SK-N-SH (cell line): Measurements from ENCODE around the gene B3GALT5. TPM values are rescaled to one million over a fixed set of nuclear protein-coding genes. Genes with fewer than 3 reads are reported as not detected.

Source experiments
- CTCF ChIA-PET: fragments of 300-600, 350-600 bp; formaldehyde crosslinking; extraction: SDS; loops from one replicate; lab custom pipeline; 2021; lab: Yijun Ruan, JAX
- POLR2A ChIA-PET: fragments of 350-600 bp; sonication (Branson Sonifier 250); formaldehyde crosslinking; extraction: SDS; loops from one replicate; lab custom pipeline; 2020; ENCODE audit warnings: antibody characterized with exemption, inconsistent platforms; lab: Yijun Ruan, JAX
- DNase-seq: peaks from one replicate; pipeline ENCODE4 v3.0.0; 2012
- H2AFZ ChIP-seq: fragments of 200-600 bp; sonication (generic); 2 replicates; pipeline ENCODE4 v1.8.1; 2016; ENCODE audit warnings: antibody characterized with exemption, mild to moderate bottlenecking, low read depth
- H3F3A ChIP-seq: fragments of 200-600 bp; sonication (generic); replicated peaks from 2 replicates; pipeline ENCODE3; 2016; ENCODE audit warnings: antibody characterized with exemption, mild to moderate bottlenecking; ENCODE audit not compliant: insufficient read depth
- H3K27ac ChIP-seq, 2 experiments: fragments of 200-500 bp in 1 of 2; fragments of 200-600 bp in 1 of 2; sonication (Bioruptor generic) in 1 of 2; sonication (generic), shearing (Covaris generic) in 1 of 2; 2 replicates each; pipeline versions ENCODE4 v1.5.1 to v1.6.1; 2014 to 2016; ENCODE audit warnings: low read depth in 2 of 2, inconsistent platforms in 1 of 2, low read length in 1 of 2, mild to moderate bottlenecking in 1 of 2, mixed read lengths in 1 of 2
- H3K27me3 ChIP-seq: fragments of 200-600 bp; sonication (generic), shearing (Covaris generic); 2 replicates; pipeline ENCODE4 v1.6.1; 2016; ENCODE audit warnings: mixed run types; ENCODE audit not compliant: insufficient read depth
- H3K36me3 ChIP-seq, 2 experiments: fragments of 200-500 bp in 1 of 2; fragments of 200-600 bp in 1 of 2; sonication (Bioruptor generic) in 1 of 2; sonication (generic) in 1 of 2; replicated peaks in 1 of 2; 2 replicates each; pipeline versions ENCODE3 to v1.5.1; 2014 to 2016; ENCODE audit warnings: low read length in 1 of 2, mild to moderate bottlenecking in 1 of 2; ENCODE audit not compliant: insufficient read depth in 2 of 2, control insufficient read depth in 1 of 2
- H3K4me1 ChIP-seq, 2 experiments: fragments of 200-500 bp in 1 of 2; fragments of 200-600 bp in 1 of 2; sonication (Bioruptor generic) in 1 of 2; sonication (generic), shearing (Covaris generic) in 1 of 2; 2 replicates each; pipeline versions ENCODE4 v1.5.1 to v1.6.1; 2014 to 2016; ENCODE audit warnings: low read depth in 1 of 2, low read length in 1 of 2, mixed run types in 1 of 2; ENCODE audit not compliant: insufficient read depth in 2 of 2, control insufficient read depth in 1 of 2
- H3K4me2 ChIP-seq: fragments of 200-600 bp; sonication (generic), shearing (Covaris generic); 2 replicates; pipeline ENCODE4 v1.6.1; 2017; ENCODE audit warnings: mixed run types
- H3K4me3 ChIP-seq, 2 experiments: fragments of 200-500 bp in 1 of 2; fragments of 200-600 bp in 1 of 2; sonication (Bioruptor generic) in 1 of 2; sonication (generic), shearing (Covaris generic) in 1 of 2; 2 replicates each; pipeline versions ENCODE4 v1.5.1 to v1.8.1; 2014 to 2016; ENCODE audit warnings: low read depth in 2 of 2, inconsistent platforms in 1 of 2, low read length in 1 of 2, mild to moderate bottlenecking in 1 of 2, mixed read lengths in 1 of 2, moderate library complexity in 1 of 2
- H3K79me2 ChIP-seq: fragments of 200-600 bp; sonication (generic); 2 replicates; pipeline ENCODE4 v1.8.1; 2017; ENCODE audit warnings: mild to moderate bottlenecking; ENCODE audit not compliant: insufficient read depth
- H3K9ac ChIP-seq: fragments of 200-600 bp; sonication (generic); 2 replicates; pipeline ENCODE4 v1.6.1; 2017; ENCODE audit warnings: mixed run types
- H3K9me2 ChIP-seq: fragments of 200-600 bp; sonication (generic); 2 replicates; pipeline ENCODE4 v1.6.1; 2017; ENCODE audit warnings: mixed run types
- H3K9me3 ChIP-seq: fragments of 200-600 bp; sonication (generic); 2 replicates; pipeline ENCODE4 v1.6.1; 2017; ENCODE audit warnings: mixed run types, mild to moderate bottlenecking, moderate library complexity
- H4K20me1 ChIP-seq: fragments of 200-600 bp; sonication (generic); 2 replicates; pipeline ENCODE4 v1.6.1; 2017; ENCODE audit warnings: mild to moderate bottlenecking, mixed run types; ENCODE audit not compliant: insufficient read depth
- CTCF ChIP-seq: fragments of 200-600 bp; sonication (generic); IDR thresholded peaks from 2 replicates; pipeline ENCODE4 v1.6.1; 2017; ENCODE audit warnings: antibody characterized with exemption, mild to moderate bottlenecking, moderate library complexity
- EP300 ChIP-seq, 2 experiments: IDR thresholded peaks; 2 replicates each; pipeline versions ENCODE4 v1.4.0 to v1.6.1; 2012; ENCODE audit warnings: borderline replicate concordance in 1 of 2, low read depth in 1 of 2, low read length in 1 of 2
- EZH2phosphoT487 ChIP-seq: fragments of 200-600 bp; sonication (generic); IDR thresholded peaks from 2 replicates; pipeline ENCODE4 v1.6.1; 2017; ENCODE audit warnings: low read depth, mixed run types, mild to moderate bottlenecking, antibody characterized with exemption, moderate library complexity, borderline replicate concordance
- FOXJ3 ChIP-seq: sonication (generic); formaldehyde crosslinking; IDR thresholded peaks from 2 replicates; pipeline ENCODE4 v1.5.1; 2020; ENCODE audit warnings: mild to moderate bottlenecking, missing genetic modification reagents
- GATA2 ChIP-seq: sonication (generic); formaldehyde crosslinking; IDR thresholded peaks from 2 replicates; pipeline ENCODE4 v1.5.0; 2020; ENCODE audit warnings: mild to moderate bottlenecking, missing genetic modification reagents
- MAX ChIP-seq: IDR thresholded peaks from 2 replicates; pipeline ENCODE4 v1.4.0; 2012; ENCODE audit warnings: low read depth
- MEF2A ChIP-seq: IDR thresholded peaks from 2 replicates; pipeline ENCODE4 v1.4.0; 2012; ENCODE audit warnings: low read depth, borderline replicate concordance
- NRF1 ChIP-seq: IDR thresholded peaks from 2 replicates; pipeline ENCODE4 v1.6.1; 2012; ENCODE audit warnings: low read depth, mild to moderate bottlenecking, low read length
- POLR2AphosphoS5 ChIP-seq: IDR thresholded peaks from 2 replicates; pipeline ENCODE4 v1.6.1; 2012; ENCODE audit warnings: low read depth, low read length
- RCOR1 ChIP-seq: fragments of 150-350 bp; IDR thresholded peaks from 2 replicates; pipeline ENCODE4 v1.6.1; 2017; ENCODE audit warnings: antibody characterized with exemption, low read length
- REST ChIP-seq: IDR thresholded peaks from 2 replicates; pipeline ENCODE4 v1.6.1; 2012; ENCODE audit warnings: mild to moderate bottlenecking, low read depth, low read length, moderate library complexity
- RFX5 ChIP-seq: IDR thresholded peaks from 2 replicates; pipeline ENCODE4 v1.6.1; 2012; ENCODE audit warnings: mild to moderate bottlenecking, improper control_type of control experiment, low read length
- RXRA ChIP-seq: IDR thresholded peaks from 2 replicates; pipeline ENCODE4 v1.4.0; 2012; ENCODE audit warnings: low read depth, mild to moderate bottlenecking, borderline replicate concordance
- SIN3A ChIP-seq: IDR thresholded peaks from 2 replicates; pipeline ENCODE4 v1.6.1; 2012; ENCODE audit warnings: low read depth, mild to moderate bottlenecking, low read length, moderate library complexity, borderline replicate concordance
- SMC3 ChIP-seq: IDR thresholded peaks from 2 replicates; pipeline ENCODE4 v1.6.1; 2012; ENCODE audit warnings: low read depth, low read length, improper control_type of control experiment
- TAF1 ChIP-seq: IDR thresholded peaks from 2 replicates; pipeline ENCODE4 v1.6.1; 2012; ENCODE audit warnings: low read depth, mild to moderate bottlenecking, low read length, moderate library complexity, borderline replicate concordance
- TCF12 ChIP-seq: IDR thresholded peaks from 2 replicates; pipeline ENCODE4 v1.4.0; 2012
- USF1 ChIP-seq: IDR thresholded peaks from 2 replicates; pipeline ENCODE4 v1.4.0; 2012; ENCODE audit warnings: low read depth, borderline replicate concordance
- YY1 ChIP-seq: IDR thresholded peaks from 2 replicates; pipeline ENCODE4 v1.4.0; 2012; ENCODE audit warnings: low read depth, mild to moderate bottlenecking
- WGBS: methylation state at CpG from one replicate; pipeline ENCODE4 v1.1.6; 2017; ENCODE audit warnings: low lambda C conversion rate; 5-methylcytosine and 5-hydroxymethylcytosine counted together
- polyA plus RNA-seq, 3 experiments: library from polyadenylated mRNA; depleted of rRNA; stranded (reverse); fragments of >200 nt; gene quantifications; 2 replicates each; pipeline ENCODE4 v1.2.3, GENCODE V29; 2012

The B3GALT5 gene
- polyA plus RNA-seq, 1 of the 3 experiments (the other 2 are of a cell fraction): 0.35 TPM

GRCh38 chr21:39696618-39697017 is 83.9 kb downstream of the B3GALT5 start:
- DNase-seq: no peak
- no peak overlapping the region for H3K4me2 ChIP-seq
- 33% methylated on average over 2 of the region's 4 CpGs for WGBS
- TF ChIP-seq MEF2A (no peak), TAF1 (no peak), EP300 (IDR thresholded peaks at IDR 0.05; ENCODE audit: borderline replicate concordance in 1 of 2, low read depth in 1 of 2, low read length in 1 of 2) (no peak), SMC3 (no peak), EZH2phosphoT487 (no peak), TCF12 (no peak), NRF1 (no peak), RXRA (no peak), SIN3A (no peak), CTCF (no peak), FOXJ3 (CRISPR knock-in tag) (no peak)
- POLR2A ChIA-PET: no interaction called here
- no peaks in the 10 kb centered on the region for H3K9me2 ChIP-seq
- H3K36me3 ChIP-seq: no peaks in the 10 kb centered on the region
- no peak overlapping the region for H3K27ac ChIP-seq
- H2AFZ ChIP-seq: no peak overlapping the region
- CTCF ChIA-PET: interaction anchor here (1.0 to 1.5 kb wide), 3 partner anchors 11 to 178 kb away, joined by 3 read pairs; no protein-coding TSS in a partner anchor
- H3K27me3 ChIP-seq: no peaks in the 10 kb centered on the region
- H4K20me1 ChIP-seq: no peaks in the 10 kb centered on the region
- H3F3A ChIP-seq: no peaks in the 10 kb centered on the region
- H3K9ac ChIP-seq: no peak overlapping the region
- no peaks in the 10 kb centered on the region for H3K4me1 ChIP-seq
- H3K4me3 ChIP-seq: no peak overlapping the region
- no peaks in the 10 kb centered on the region for H3K79me2 ChIP-seq
- H3K9me3 ChIP-seq: no peaks in the 10 kb centered on the region

- no peak overlapping the region for H2AFZ ChIP-seq
- no peaks in the 10 kb centered on the region for H3K27me3 ChIP-seq
- ChIA-PET POLR2A (no interaction called here), CTCF (interaction anchor here (0.7 to 4.3 kb wide), 3 partner anchors 8 to 182 kb away, joined by 3 to 17 read pairs (median 3); no protein-coding TSS in a partner anchor)
- no peaks in the 10 kb centered on the region for H3K36me3 ChIP-seq
- no peaks in the 10 kb centered on the region for H3F3A ChIP-seq
- no peak overlapping the region for H3K27ac ChIP-seq
- H4K20me1 ChIP-seq: no peaks in the 10 kb centered on the region
- H3K79me2 ChIP-seq: no peaks in the 10 kb centered on the region
- 45% methylated on average over 2 of the region's 2 CpGs for WGBS
- H3K9me3 ChIP-seq: no peaks in the 10 kb centered on the region
- H3K4me3 ChIP-seq: no peak overlapping the region
- DNase-seq: no peak
- H3K9ac ChIP-seq: no peak overlapping the region
- H3K4me1 ChIP-seq: no peaks in the 10 kb centered on the region
- no peaks in the 10 kb centered on the region for H3K9me2 ChIP-seq
- no peak overlapping the region for H3K4me2 ChIP-seq
- TF ChIP-seq CTCF: no peak
- no peak for TF ChIP-seq USF1
- no peak for TF ChIP-seq GATA2
- TF ChIP-seq MAX: no peak
- no peak for TF ChIP-seq YY1
- no peak for TF ChIP-seq TCF12
- TF ChIP-seq POLR2AphosphoS5: no peak
- no peak for TF ChIP-seq RCOR1
- TF ChIP-seq REST: no peak
- no peak for TF ChIP-seq RFX5
- no peak for TF ChIP-seq MEF2A
Observed at GRCh38 chr21:39700318-39700717, 87.6 kb downstream of the B3GALT5 start.
